Measurements from ENCODE around the gene ATG9B. TPM values are rescaled to one million over a fixed set of nuclear protein-coding genes. Genes with fewer than 3 reads are reported as not detected.
A peak's percentile ranks its signal among the peaks of the same experiment; 100 is the strongest.

ATG9B gene
- total RNA-seq, 2 donors from 2014 or later: 0.18 to 7.1 TPM

DNA sequence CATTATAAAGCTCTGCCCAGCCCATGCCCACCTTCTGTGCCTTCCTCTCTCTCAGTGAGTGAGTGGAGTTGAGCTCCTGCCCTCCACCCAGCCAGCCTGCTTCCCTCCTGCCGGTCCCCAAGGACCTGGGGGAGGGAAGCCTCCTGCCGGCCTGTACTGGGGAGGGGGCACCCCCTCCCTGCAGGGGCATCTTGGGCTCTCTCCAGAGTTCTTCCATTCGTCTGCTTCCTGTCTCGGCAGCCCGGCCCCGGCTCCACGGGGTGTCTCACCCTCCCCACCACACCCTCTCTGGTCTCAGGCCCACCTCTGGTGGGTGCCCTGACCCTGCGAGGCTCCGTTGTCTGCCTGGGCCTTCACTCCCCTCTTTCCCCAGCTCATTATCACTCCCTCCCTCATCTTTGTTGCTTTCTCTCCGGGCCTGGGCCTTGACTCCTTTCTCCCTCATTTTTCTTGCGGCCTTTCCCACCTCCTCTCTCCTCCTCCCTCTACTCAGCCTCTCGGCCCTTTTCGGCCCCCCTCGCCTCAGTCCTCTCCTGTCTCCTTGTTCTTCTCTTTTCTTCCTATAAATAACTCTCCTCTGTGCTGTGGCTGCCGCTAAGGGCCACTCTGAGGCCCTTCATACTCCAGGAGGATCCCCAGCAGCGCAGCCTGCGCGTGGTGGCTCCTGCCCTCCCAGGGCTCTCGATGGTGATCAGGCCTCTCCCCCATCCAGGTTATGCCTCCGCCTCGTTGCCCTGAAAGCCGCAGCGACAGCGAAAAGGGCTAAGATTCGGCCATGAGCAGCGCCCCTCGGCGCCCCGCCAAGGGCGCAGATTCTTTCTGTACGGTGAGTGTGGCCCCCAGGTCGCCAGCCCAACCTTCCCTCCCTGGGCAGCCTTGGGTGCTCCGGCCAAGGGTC, 37.2 kb upstream of the ATG9B start:
- Histone ChIP-seq H3K36me3 (peaks cover 9 to 13% of the 10 kb centered on the region in 2 donors), H3K4me1 (replicated peaks) (peaks cover 29% of the 10 kb centered on the region), H3K27me3 (replicated peaks; ENCODE audit: insufficient read depth) (no peaks in the 10 kb centered on the region), H3K9me3 (no peaks in the 10 kb centered on the region), H3K4me3 (peak overlapping the region in 1 of 2 donors; percentile 59), H3K27ac (no peak overlapping the region)
- TF ChIP-seq POLR2A (IDR thresholded peaks at IDR 0.05): no peak
- TF ChIP-seq, protein P1, sequence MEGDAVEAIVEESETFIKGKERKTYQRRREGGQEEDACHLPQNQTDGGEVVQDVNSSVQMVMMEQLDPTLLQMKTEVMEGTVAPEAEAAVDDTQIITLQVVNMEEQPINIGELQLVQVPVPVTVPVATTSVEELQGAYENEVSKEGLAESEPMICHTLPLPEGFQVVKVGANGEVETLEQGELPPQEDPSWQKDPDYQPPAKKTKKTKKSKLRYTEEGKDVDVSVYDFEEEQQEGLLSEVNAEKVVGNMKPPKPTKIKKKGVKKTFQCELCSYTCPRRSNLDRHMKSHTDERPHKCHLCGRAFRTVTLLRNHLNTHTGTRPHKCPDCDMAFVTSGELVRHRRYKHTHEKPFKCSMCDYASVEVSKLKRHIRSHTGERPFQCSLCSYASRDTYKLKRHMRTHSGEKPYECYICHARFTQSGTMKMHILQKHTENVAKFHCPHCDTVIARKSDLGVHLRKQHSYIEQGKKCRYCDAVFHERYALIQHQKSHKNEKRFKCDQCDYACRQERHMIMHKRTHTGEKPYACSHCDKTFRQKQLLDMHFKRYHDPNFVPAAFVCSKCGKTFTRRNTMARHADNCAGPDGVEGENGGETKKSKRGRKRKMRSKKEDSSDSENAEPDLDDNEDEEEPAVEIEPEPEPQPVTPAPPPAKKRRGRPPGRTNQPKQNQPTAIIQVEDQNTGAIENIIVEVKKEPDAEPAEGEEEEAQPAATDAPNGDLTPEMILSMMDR (IDR thresholded peaks at IDR 0.05): no peak
- no peak for TF ChIP-seq POLR2AphosphoS5 (IDR thresholded peaks at IDR 0.05)
- DNase-seq (ENCODE audit: low spot score): no peak
- WGBS: 53% methylated on average over 33 of the region's 33 CpGs
- intact Hi-C loops (cut with DNase I): loop anchor here (5.0 kb wide), 1 partner anchor 51 kb away; no protein-coding TSS in a partner anchor

DNA sequence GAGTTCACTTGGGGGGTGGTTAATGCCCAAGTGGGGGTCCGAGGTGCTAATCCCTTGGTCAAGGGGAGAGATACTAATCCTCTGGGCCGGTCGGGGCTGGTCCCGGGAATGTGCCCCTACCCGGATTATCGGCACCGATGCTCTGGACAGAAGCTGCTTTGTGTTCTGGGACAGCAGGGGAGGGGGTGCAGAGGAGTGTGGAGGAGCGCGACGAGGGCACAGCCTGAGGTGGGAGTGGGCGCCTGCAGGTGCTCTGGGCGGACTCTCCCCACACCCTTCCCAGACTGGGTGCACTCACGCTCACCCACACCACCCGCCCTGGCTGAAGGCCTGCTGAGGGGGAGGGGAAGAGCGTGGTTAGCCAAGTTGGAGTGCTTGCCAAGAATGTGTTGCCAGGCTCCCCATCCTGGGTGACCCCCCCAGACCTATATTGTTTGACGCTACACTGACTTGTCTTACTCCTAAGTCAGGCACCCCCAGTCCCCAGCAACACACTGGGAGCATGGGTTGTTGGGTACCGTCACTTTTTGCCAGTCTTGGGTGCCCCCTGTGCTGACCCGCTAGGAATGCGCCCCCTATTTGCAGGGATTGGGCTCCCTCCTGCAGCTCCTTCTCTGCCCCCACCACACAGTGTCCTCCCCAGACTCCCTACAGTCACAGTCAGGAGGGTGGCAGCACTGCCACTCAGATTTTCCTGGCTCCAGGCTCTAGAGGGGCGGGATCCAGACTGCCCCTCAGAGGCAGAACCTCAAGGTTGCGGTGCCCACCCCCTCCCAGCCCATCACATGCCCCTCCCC, 36.3 kb upstream of the ATG9B start:
- H3K4me1 ChIP-seq (replicated peaks): peaks cover 29% of the 10 kb centered on the region
- no peaks in the 10 kb centered on the region for H3K27me3 ChIP-seq (replicated peaks; ENCODE audit: insufficient read depth)
- H3K36me3 ChIP-seq: peaks cover 9 to 13% of the 10 kb centered on the region in 2 donors
- DNase-seq (ENCODE audit: low spot score): no peak
- WGBS: 9% methylated on average over 21 of the region's 21 CpGs
- intact Hi-C loops (cut with DNase I): loop anchor here (5.0 kb wide), 1 partner anchor 52 kb away; no protein-coding TSS in a partner anchor
- no peaks in the 10 kb centered on the region for H3K9me3 ChIP-seq
- peak overlapping the region; percentile 59 to 62 for H3K4me3 ChIP-seq
- peak overlapping the region; percentile 93 to 97 for H3K27ac ChIP-seq
- TF ChIP-seq POLR2A (IDR thresholded peaks at IDR 0.05): no peak
- peak; percentile 14 for TF ChIP-seq POLR2AphosphoS5 (IDR thresholded peaks at IDR 0.05)

DNA sequence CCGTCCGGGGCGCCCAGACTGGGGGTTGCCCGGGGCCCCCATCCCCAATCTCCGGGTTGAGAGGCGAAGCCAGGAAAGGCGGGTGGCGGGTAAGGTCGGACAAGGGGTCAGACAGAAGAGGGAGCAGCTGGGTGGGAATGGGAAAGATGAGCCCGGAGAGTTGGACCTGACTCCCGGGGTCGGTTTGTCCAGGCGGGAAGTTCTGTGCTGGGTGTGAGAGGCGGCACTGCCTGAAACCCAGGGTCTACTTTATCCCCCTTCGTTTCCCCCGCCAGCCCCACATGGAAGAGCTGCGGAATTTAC, 35.8 kb upstream of the ATG9B start:
- Histone ChIP-seq H3K4me1 (replicated peaks) (peaks cover 29% of the 10 kb centered on the region), H3K4me3 (peak overlapping the region; percentile 59 to 62), H3K27ac (peak overlapping the region; percentile 93 to 97), H3K9me3 (no peaks in the 10 kb centered on the region), H3K27me3 (replicated peaks; ENCODE audit: insufficient read depth) (no peaks in the 10 kb centered on the region), H3K36me3 (peaks cover 8 to 9% of the 10 kb centered on the region in 2 donors)
- DNase-seq (ENCODE audit: low spot score): no peak
- WGBS: under 1% methylated on average over 17 of the region's 17 CpGs
- TF ChIP-seq, protein P1 (IDR thresholded peaks at IDR 0.05): peak in 1 of 4 experiments; percentile 6
- TF ChIP-seq POLR2A (IDR thresholded peaks at IDR 0.05) (no peak), POLR2AphosphoS5 (IDR thresholded peaks at IDR 0.05) (no peak)
- intact Hi-C loops (cut with DNase I): loop anchor here (5.0 kb wide), 1 partner anchor 52 kb away; no protein-coding TSS in a partner anchor

DNA sequence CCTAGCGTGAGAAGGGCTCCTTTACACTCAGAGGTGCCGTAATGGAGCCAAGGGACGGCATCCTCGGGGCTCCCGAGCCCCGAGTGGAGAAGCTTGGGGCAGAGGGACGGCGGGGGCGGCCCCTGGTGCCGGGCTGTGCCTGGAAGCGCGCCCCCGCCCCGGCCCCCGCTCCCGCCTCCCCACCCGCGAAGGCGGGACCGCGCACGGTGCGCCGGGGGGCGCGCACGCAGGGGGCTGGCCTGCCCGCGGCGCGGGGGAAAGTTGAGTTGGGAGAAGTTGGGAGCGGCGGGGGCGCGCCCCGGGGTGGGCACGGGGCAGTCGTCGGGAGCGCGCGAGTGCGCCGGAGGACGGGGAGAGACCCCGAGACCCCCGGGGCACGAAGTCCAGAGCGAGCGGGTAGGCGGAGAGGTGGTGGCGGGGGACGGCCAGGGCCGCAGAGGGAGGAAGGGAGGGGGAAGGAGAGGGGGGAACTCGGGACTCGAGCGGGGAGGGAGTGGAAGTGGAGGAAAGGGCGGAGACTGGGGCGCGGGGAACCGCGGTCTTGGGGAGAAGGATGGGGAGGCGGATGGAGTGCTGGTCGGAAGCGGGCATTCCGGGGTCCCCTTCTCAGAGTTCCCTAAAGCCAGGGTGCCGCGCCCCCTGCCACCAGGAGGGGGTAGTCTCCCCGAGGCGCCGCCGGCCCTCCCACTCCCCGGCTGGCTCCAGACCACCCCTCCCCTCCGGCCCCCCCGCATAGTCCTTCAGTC, 35.2 kb upstream of the ATG9B start, which contains the start of gene SLC4A2:
TSS of gene SLC4A2 (plus strand) at position 223 of the 746 bp plus-strand sequence. CDS start 2,399 bp downstream, outside the sequence.
- H3K4me3 ChIP-seq: peak within 1 kb of the TSS; percentile 59 to 62
- H3K4me1 ChIP-seq (replicated peaks): peaks cover 29% of the 10 kb centered on the region
- no peaks in the 10 kb centered on the region for H3K27me3 ChIP-seq (replicated peaks; ENCODE audit: insufficient read depth)
- WGBS: under 1% methylated on average over 75 of the region's 75 CpGs
- DNase-seq (ENCODE audit: low spot score): peak; percentile 72
- intact Hi-C loops (cut with DNase I): loop anchor here (2.0 to 5.0 kb wide), 2 partner anchors 23 to 53 kb away; partner anchors contain the start of gene TMUB1
- H3K36me3 ChIP-seq: peaks cover 3 to 4% of the 10 kb centered on the region in 2 donors
- H3K9me3 ChIP-seq: no peaks in the 10 kb centered on the region
- TF ChIP-seq POLR2A (IDR thresholded peaks at IDR 0.05) (peak; percentile 43), POLR2AphosphoS5 (IDR thresholded peaks at IDR 0.05) (no peak)
- TF ChIP-seq, protein P1 (IDR thresholded peaks at IDR 0.05): peak; percentile 13 to 44 (median 28)
- H3K27ac ChIP-seq: peak within 1 kb of the TSS; percentile 93 to 97
